ENCODE results near the gene DNASE1. TPM values are rescaled to one million over a fixed set of nuclear protein-coding genes. Genes with fewer than 3 reads are reported as not detected.
A peak's percentile ranks its signal among the peaks of the same experiment; 100 is the strongest.

Gene DNASE1
- total RNA-seq, 2 donors from 2014 or later = 31.2 to 32.2 TPM

DNA sequence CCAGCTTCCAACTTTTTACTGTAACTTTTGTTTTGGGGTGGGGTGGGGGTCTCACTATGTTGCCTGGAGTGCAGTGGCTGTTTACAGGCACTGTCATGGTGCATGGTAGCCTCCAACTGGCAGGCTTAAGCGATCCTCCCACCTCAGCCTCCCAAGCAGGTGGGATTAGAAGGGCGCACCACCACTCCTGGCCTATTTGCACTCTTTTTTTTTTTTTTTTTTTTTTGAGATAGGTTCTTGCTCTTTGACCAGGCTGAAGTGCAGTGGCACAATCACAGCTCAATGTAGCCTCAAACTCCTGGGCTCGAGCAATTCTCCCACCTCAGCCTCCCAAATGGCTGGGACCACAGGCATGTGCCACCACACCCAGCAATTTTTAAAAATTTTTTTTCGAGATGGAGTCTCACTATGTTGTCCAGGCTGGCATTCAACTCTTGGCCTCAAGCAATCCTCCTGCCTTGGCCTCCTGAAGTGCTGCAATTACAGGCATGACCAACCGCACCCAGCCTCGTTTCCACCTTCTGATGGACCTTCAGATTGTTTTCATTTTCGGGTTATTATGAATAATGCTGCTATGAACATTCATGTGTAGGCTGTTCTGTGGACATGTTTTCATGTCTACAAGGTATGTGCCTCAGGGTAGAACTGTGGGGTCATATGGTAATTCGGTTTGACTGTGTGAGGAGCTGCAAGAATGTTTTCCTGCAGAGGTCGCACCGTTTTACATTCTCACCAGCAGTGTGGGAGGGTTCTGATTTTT lies 51.9 kb downstream of the DNASE1 start:
- H3K9me3 Mint-ChIP-seq = no peaks in the 10 kb centered on the region
- peak overlapping the region; percentile 35 for H3K27ac Mint-ChIP-seq
- 89 to 95% methylated on average over 9 to 10 of the region's 10 CpGs for WGBS, 2 experiments (ENCODE audit: insufficient coverage in 1 of 2, insufficient read length in 1 of 2)
- Histone ChIP-seq H3K36me3 (ENCODE audit: control insufficient read depth, insufficient read depth, low read length) (no peaks in the 10 kb centered on the region), H3K27me3 (ENCODE audit: control insufficient read depth, insufficient read depth, low read length, poor library complexity, severe bottlenecking) (no peaks in the 10 kb centered on the region), H3K4me3 (ENCODE audit: low read length) (no peak overlapping the region), H3K27ac (ENCODE audit: low read depth, low read length) (no peak overlapping the region), H3K4me1 (ENCODE audit: control insufficient read depth, insufficient read depth, low read length) (no peaks in the 10 kb centered on the region), H3K9ac (ENCODE audit: extremely low read depth, low read length, poor library complexity, severe bottlenecking) (no peak overlapping the region), H3K9me3 (ENCODE audit: control insufficient read depth, low read length) (no peaks in the 10 kb centered on the region)
- no peak for DNase-seq
- no peak for TF ChIP-seq CTCF (conservative IDR thresholded peaks at IDR 0.05)
- H3K4me1 Mint-ChIP-seq = no peaks in the 10 kb centered on the region
- no peaks in the 10 kb centered on the region for H3K27me3 Mint-ChIP-seq (ENCODE audit: insufficient read depth)
- peaks cover 33% of the 10 kb centered on the region for H3K36me3 Mint-ChIP-seq (ENCODE audit: low read depth)
- H3K4me3 Mint-ChIP-seq = no peak overlapping the region

Other genes starting within 250 kb of the DNASE1 start
- 1 to 10 TPM; 2.0 to 3.1 TPM for gene ZNF597, start 211.2 kb upstream of the DNASE1 start, total RNA-seq
- gene NAA60, start 211.0 kb upstream of the DNASE1 start, total RNA-seq = 10 to 100 TPM; 54.5 to 61.8 TPM
- not detected for gene C16orf90, start 159.2 kb upstream of the DNASE1 start, total RNA-seq
- gene CLUAP1, start 153.7 kb upstream of the DNASE1 start, total RNA-seq = 10 to 100 TPM; 27.4 to 36.8 TPM
- gene NLRC3, start 77.3 kb upstream of the DNASE1 start, total RNA-seq = under 1 TPM; 0.11 to 0.18 TPM
- 10 to 100 TPM; 11.0 to 15.9 TPM for gene SLX4, start 43.1 kb upstream of the DNASE1 start, total RNA-seq
- gene TRAP1, start 62.8 kb downstream of the DNASE1 start, total RNA-seq = 100 to 1,000 TPM; 144 to 156 TPM
- gene CREBBP, start 226.0 kb downstream of the DNASE1 start, total RNA-seq = 100 to 1,000 TPM in 1 of 2 donors, 10 to 100 TPM in 1; 71.1 to 103 TPM